Measurements from ENCODE around the gene ENOX2. TPM values are rescaled to one million over a fixed set of nuclear protein-coding genes. Genes with fewer than 3 reads are reported as not detected.
A peak's percentile ranks its signal among the peaks of the same experiment; 100 is the strongest.

ENOX2 gene
- total and polyA plus RNA-seq, 4 donors = 9.0 to 39.6 (median 22.7) TPM

GRCh38 chrX:130704053-130705038 lies 198.7 kb downstream of the ENOX2 start:
- DNase-seq (no peak), ATAC-seq (ENCODE audit: low FRiP score) (peak; percentile 69)
- intact Hi-C loops (cut with DNase I) = no loop called here
- no peaks in the 10 kb centered on the region for H3K27me3 ChIP-seq (ENCODE audit: control insufficient read depth in 1 of 2, insufficient read depth in 2 of 2, low read length in 1 of 2)
- 28 to 33% methylated on average over 4 of the region's 4 CpGs for WGBS, 2 donors
- H3K4me3 ChIP-seq (ENCODE audit: low read length in 2 of 2) = no peak overlapping the region
- H3K9me3 ChIP-seq (ENCODE audit: control insufficient read depth, low read length) = no peaks in the 10 kb centered on the region
- H3K4me1 ChIP-seq (ENCODE audit: control insufficient read depth in 1 of 2, insufficient read depth in 2 of 2, low read length in 2 of 2) = no peaks in the 10 kb centered on the region
- peak overlapping the region in 1 of 2 donors; percentile 19 for H3K27ac ChIP-seq (ENCODE audit: low read depth in 1 of 2, low read length in 2 of 2)
- H3K36me3 ChIP-seq (ENCODE audit: control insufficient read depth in 1 of 2, insufficient read depth in 2 of 2, low read length in 1 of 2) = no peaks in the 10 kb centered on the region

- no peak for DNase-seq
- no peak for ATAC-seq (ENCODE audit: low FRiP score)
- no peaks in the 10 kb centered on the region for H3K36me3 ChIP-seq (ENCODE audit: control insufficient read depth in 1 of 2, insufficient read depth in 2 of 2, low read length in 1 of 2)
- H3K27ac ChIP-seq (ENCODE audit: low read depth in 1 of 2, low read length in 2 of 2) = peak overlapping the region; percentile 36 to 49
- no peaks in the 10 kb centered on the region for H3K9me3 ChIP-seq (ENCODE audit: control insufficient read depth, low read length)
- intact Hi-C loops (cut with DNase I) = no loop called here
- H3K4me3 ChIP-seq (ENCODE audit: low read length in 2 of 2) = no peak overlapping the region
- WGBS, 2 donors = 13 to 34% methylated on average over 6 of the region's 6 CpGs
- H3K27me3 ChIP-seq (ENCODE audit: control insufficient read depth in 1 of 2, insufficient read depth in 2 of 2, low read length in 1 of 2) = no peaks in the 10 kb centered on the region
- H3K4me1 ChIP-seq (ENCODE audit: control insufficient read depth in 1 of 2, insufficient read depth in 2 of 2, low read length in 2 of 2) = no peaks in the 10 kb centered on the region
Measured at GRCh38 chrX:130702867-130703707, 199.9 kb downstream of the ENOX2 start.

DNA sequence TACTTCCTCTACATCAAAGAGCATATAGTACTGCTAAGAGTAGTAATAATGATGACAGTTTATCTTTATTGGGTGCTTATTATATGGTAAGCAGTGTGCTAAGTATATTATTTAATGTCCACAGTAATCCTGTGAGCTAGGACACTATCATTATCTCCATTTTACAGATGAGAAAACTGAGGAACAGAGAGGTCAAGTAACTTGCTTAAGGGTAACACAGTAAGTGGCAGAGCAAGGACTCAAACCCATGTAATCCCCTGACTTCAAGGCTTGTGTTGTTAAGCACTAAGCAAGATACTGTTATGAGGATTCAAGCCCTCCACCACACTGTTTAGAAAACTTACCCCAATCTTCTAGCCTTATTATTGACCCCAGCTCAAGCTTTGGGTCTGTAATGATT lies 202.4 kb downstream of the ENOX2 start:
- intact Hi-C loops (cut with DNase I) = no loop called here
- DNase-seq = no peak
- H3K27ac ChIP-seq (ENCODE audit: low read depth in 1 of 2, low read length in 2 of 2) = no peak overlapping the region
- no peak overlapping the region for H3K4me3 ChIP-seq (ENCODE audit: low read length in 2 of 2)
- no peaks in the 10 kb centered on the region for H3K9me3 ChIP-seq (ENCODE audit: control insufficient read depth, low read length)
- no peaks in the 10 kb centered on the region for H3K36me3 ChIP-seq (ENCODE audit: control insufficient read depth in 1 of 2, insufficient read depth in 2 of 2, low read length in 1 of 2)
- no peak for ATAC-seq (ENCODE audit: low FRiP score)
- H3K4me1 ChIP-seq (ENCODE audit: control insufficient read depth in 1 of 2, insufficient read depth in 2 of 2, low read length in 2 of 2) = no peaks in the 10 kb centered on the region
- no peaks in the 10 kb centered on the region for H3K27me3 ChIP-seq (ENCODE audit: control insufficient read depth in 1 of 2, insufficient read depth in 2 of 2, low read length in 1 of 2)

DNA sequence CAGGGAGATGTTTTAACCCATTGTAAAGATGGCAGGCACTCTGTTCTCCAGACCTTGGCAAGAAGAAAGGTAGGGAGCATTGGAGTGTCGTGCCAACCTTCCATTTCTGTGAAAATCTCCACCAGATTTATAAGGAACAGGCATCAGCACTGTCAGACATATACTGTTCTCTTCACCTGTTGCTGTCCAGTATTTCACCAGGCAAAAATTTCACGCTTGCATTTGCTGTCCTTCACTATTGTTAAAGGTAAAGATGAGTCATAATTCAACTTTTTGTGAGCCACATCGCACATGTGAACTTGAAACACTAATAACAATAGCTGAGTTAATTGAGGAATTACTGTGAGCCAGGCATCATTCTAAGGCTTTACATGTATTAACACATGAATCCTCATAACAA lies 203.4 kb downstream of the ENOX2 start:
- no peak overlapping the region for H3K27ac ChIP-seq (ENCODE audit: low read depth in 1 of 2, low read length in 2 of 2)
- no peak overlapping the region for H3K4me3 ChIP-seq (ENCODE audit: low read length in 2 of 2)
- no peak for DNase-seq
- no peaks in the 10 kb centered on the region for H3K4me1 ChIP-seq (ENCODE audit: control insufficient read depth in 1 of 2, insufficient read depth in 2 of 2, low read length in 2 of 2)
- no peaks in the 10 kb centered on the region for H3K9me3 ChIP-seq (ENCODE audit: control insufficient read depth, low read length)
- intact Hi-C loops (cut with DNase I) = no loop called here
- 63 to 99% methylated on average over 3 of the region's 3 CpGs for WGBS, 2 donors
- H3K27me3 ChIP-seq (ENCODE audit: control insufficient read depth in 1 of 2, insufficient read depth in 2 of 2, low read length in 1 of 2) = no peaks in the 10 kb centered on the region
- no peak for ATAC-seq (ENCODE audit: low FRiP score)
- H3K36me3 ChIP-seq (ENCODE audit: control insufficient read depth in 1 of 2, insufficient read depth in 2 of 2, low read length in 1 of 2) = no peaks in the 10 kb centered on the region

- 57 to 86% methylated on average over 1 of the region's 1 CpG for WGBS, 2 donors
- DNase-seq (no peak), ATAC-seq (ENCODE audit: low FRiP score) (no peak)
- no peak overlapping the region for H3K4me3 ChIP-seq (ENCODE audit: low read length in 2 of 2)
- no peaks in the 10 kb centered on the region for H3K4me1 ChIP-seq (ENCODE audit: control insufficient read depth in 1 of 2, insufficient read depth in 2 of 2, low read length in 2 of 2)
- H3K36me3 ChIP-seq (ENCODE audit: control insufficient read depth in 1 of 2, insufficient read depth in 2 of 2, low read length in 1 of 2) = no peaks in the 10 kb centered on the region
- intact Hi-C loops (cut with DNase I) = no loop called here
- no peaks in the 10 kb centered on the region for H3K27me3 ChIP-seq (ENCODE audit: control insufficient read depth in 1 of 2, insufficient read depth in 2 of 2, low read length in 1 of 2)
- H3K9me3 ChIP-seq (ENCODE audit: control insufficient read depth, low read length) = no peaks in the 10 kb centered on the region
- no peak overlapping the region for H3K27ac ChIP-seq (ENCODE audit: low read depth in 1 of 2, low read length in 2 of 2)
Measured at GRCh38 chrX:130696542-130696941, 206.5 kb downstream of the ENOX2 start.

GRCh38 chrX:130695931-130696330 lies 207.1 kb downstream of the ENOX2 start:
- Histone ChIP-seq H3K27me3 (ENCODE audit: control insufficient read depth in 1 of 2, insufficient read depth in 2 of 2, low read length in 1 of 2) (no peaks in the 10 kb centered on the region), H3K4me1 (ENCODE audit: control insufficient read depth in 1 of 2, insufficient read depth in 2 of 2, low read length in 2 of 2) (no peaks in the 10 kb centered on the region), H3K36me3 (ENCODE audit: control insufficient read depth in 1 of 2, insufficient read depth in 2 of 2, low read length in 1 of 2) (no peaks in the 10 kb centered on the region), H3K9me3 (ENCODE audit: control insufficient read depth, low read length) (no peaks in the 10 kb centered on the region), H3K4me3 (ENCODE audit: low read length in 2 of 2) (no peak overlapping the region), H3K27ac (ENCODE audit: low read depth in 1 of 2, low read length in 2 of 2) (no peak overlapping the region)
- intact Hi-C loops (cut with DNase I) = no loop called here
- 63 to 79% methylated on average over 1 of the region's 1 CpG for WGBS, 2 donors
- no peak for DNase-seq
- no peak for ATAC-seq (ENCODE audit: low FRiP score)

DNA sequence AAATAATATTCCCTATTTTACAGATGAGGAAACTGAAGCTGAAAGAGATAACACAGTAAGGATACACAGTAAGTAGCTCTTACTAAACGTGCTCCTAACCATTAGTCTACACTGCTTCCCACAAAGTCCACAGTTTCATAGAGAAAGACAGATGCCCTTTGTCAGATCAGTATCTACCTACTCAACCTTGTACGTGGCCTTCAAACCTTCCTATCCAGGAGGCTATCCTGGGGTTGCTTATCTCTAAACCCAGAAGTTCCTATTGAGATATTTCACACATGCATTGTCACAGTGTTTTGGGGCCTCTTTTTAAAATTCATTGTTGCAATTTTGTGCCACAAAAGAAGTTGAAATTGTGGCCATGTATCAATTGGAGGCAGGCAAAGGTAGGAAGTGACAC lies 208.0 kb downstream of the ENOX2 start:
- no peak overlapping the region for H3K27ac ChIP-seq (ENCODE audit: low read depth in 1 of 2, low read length in 2 of 2)
- intact Hi-C loops (cut with DNase I) = no loop called here
- no peak for ATAC-seq (ENCODE audit: low FRiP score)
- WGBS, 2 donors = 62 to 95% methylated on average over 2 of the region's 2 CpGs
- H3K4me1 ChIP-seq (ENCODE audit: control insufficient read depth in 1 of 2, insufficient read depth in 2 of 2, low read length in 2 of 2) = no peaks in the 10 kb centered on the region
- no peaks in the 10 kb centered on the region for H3K27me3 ChIP-seq (ENCODE audit: control insufficient read depth in 1 of 2, insufficient read depth in 2 of 2, low read length in 1 of 2)
- no peaks in the 10 kb centered on the region for H3K9me3 ChIP-seq (ENCODE audit: control insufficient read depth, low read length)
- no peaks in the 10 kb centered on the region for H3K36me3 ChIP-seq (ENCODE audit: control insufficient read depth in 1 of 2, insufficient read depth in 2 of 2, low read length in 1 of 2)
- no peak overlapping the region for H3K4me3 ChIP-seq (ENCODE audit: low read length in 2 of 2)
- no peak for DNase-seq

- Histone ChIP-seq H3K9me3 (ENCODE audit: control insufficient read depth, low read length) (no peaks in the 10 kb centered on the region), H3K4me1 (ENCODE audit: control insufficient read depth in 1 of 2, insufficient read depth in 2 of 2, low read length in 2 of 2) (no peaks in the 10 kb centered on the region), H3K27ac (ENCODE audit: low read depth in 1 of 2, low read length in 2 of 2) (no peak overlapping the region), H3K27me3 (ENCODE audit: control insufficient read depth in 1 of 2, insufficient read depth in 2 of 2, low read length in 1 of 2) (no peaks in the 10 kb centered on the region), H3K4me3 (ENCODE audit: low read length in 2 of 2) (no peak overlapping the region), H3K36me3 (ENCODE audit: control insufficient read depth in 1 of 2, insufficient read depth in 2 of 2, low read length in 1 of 2) (peaks cover 0 to 4% of the 10 kb centered on the region in 2 donors)
- intact Hi-C loops (cut with DNase I) = no loop called here
- DNase-seq (no peak), ATAC-seq (ENCODE audit: low FRiP score) (no peak)
- WGBS, 2 donors = 73 to 85% methylated on average over 3 of the region's 3 CpGs
Measured at GRCh38 chrX:130691576-130691975, 211.4 kb downstream of the ENOX2 start.
